Fibroblast of gingiva (primary cell): ENCODE results near the gene DLX1.
"Not testable (repeated sequence)": the region's sequence is repeated elsewhere in the genome, so short reads cannot be mapped to it uniquely, and the experiment has no call there.

Experiments
- DNase-seq: peaks from one replicate; pipeline ENCODE4 v3.0.0-alpha.2; 2011; ENCODE audit warnings: low read depth

The DLX1 gene

GRCh38 chr2:172085460-172086159 is at the start of gene DLX1:
DLX1 (plus strand) TSS chr2:172085507; CDS start chr2:172085678, 171 bp downstream.
- no peak for DNase-seq

DNA sequence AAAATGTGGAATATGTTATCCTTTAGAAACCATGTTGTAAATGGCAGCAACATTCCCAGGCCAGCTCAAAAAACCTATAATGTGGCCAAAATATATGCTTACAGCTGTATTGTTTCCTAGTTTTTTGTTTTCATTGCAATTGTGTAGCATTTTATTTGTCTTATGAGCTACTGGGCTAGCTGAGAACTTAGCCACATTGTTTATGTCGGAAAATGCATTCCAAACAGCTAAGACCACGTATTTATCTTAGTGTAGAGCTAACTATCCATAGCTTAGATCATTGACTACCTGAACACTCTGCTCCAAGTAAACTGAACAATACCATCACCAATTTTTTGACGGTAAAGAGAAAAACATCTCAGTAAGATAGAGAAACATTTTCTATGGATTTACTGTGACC is 47.2 kb upstream of the DLX1 start:
- DNase-seq = no peak

DNA sequence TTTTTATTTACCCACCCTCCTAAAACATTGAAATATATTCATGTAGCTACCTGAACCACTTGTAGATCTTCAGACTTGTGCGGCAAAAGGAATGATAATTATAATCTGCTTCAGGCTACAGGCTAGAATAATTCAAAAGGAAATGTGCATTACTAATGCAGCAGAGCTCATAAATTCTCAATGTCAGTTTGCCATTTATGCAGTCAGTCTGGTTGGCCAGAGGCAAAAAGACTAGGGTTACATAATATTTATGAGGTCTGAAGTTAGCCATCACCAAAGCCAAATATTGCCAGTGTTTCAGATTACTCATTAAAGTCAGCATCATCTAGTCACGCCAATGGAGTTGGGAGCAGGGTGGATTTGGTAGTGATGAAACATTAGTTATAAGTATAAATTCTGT is 46.7 kb upstream of the DLX1 start:
- peak; percentile 78 for DNase-seq

- no peak for DNase-seq
These were observed 46.1 kb upstream of the DLX1 start for GRCh38 chr2:172039011-172039704.

DNA sequence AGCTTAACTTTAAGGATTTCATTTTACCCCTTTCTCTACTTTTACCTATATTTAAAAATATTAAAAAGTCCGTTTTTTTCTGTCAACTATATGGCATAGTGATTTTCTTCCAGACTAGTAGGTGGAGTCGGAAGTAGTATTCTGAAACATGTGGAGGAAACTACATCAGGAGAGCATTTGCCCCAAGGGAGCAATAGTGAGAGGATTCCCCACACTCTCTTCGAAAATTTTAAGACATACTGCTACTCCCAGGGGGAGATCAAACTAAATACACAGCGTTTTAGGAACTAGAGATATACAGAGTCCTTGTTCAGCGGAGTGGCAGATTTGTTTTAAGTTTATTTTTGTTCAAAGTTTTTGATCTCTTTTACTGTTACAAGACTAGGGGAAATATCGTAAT is 45.0 kb upstream of the DLX1 start:
- DNase-seq = no peak

- no peak for DNase-seq
These were observed 39.1 kb upstream of the DLX1 start for GRCh38 chr2:172046080-172046678.

DNA sequence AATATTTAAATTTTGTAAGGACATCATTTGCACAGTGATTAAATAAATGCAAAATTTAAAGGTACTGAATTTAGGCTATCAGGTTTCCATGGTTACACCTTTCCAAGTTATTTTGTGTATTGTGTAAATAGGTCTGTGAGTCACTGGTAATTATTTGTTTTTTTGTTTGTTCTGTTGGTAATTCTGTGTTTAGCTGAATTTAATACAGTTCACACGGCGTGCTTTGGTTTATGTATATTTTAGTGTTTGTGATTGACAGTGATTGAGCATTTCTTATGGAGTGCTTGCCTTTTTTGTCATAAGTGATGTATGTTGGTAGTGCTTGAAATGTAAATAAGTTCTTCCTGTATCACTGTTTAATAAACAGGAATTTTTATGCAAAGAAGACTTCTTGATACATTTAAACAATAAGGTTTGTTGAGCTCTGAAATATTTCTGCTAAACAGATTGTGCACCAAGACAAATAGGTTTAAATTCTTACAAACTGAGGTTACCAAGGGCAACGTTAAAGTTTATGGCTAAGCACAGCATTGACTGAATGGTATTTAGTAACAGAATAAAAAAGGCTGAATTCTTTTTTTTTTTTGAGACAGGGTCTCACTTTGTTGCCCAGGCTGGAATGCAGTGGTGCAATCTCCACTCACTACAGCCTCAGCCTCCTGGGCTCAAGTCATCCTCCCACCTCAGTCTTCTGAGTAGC is 38.3 kb upstream of the DLX1 start:
- no peak for DNase-seq

DNA sequence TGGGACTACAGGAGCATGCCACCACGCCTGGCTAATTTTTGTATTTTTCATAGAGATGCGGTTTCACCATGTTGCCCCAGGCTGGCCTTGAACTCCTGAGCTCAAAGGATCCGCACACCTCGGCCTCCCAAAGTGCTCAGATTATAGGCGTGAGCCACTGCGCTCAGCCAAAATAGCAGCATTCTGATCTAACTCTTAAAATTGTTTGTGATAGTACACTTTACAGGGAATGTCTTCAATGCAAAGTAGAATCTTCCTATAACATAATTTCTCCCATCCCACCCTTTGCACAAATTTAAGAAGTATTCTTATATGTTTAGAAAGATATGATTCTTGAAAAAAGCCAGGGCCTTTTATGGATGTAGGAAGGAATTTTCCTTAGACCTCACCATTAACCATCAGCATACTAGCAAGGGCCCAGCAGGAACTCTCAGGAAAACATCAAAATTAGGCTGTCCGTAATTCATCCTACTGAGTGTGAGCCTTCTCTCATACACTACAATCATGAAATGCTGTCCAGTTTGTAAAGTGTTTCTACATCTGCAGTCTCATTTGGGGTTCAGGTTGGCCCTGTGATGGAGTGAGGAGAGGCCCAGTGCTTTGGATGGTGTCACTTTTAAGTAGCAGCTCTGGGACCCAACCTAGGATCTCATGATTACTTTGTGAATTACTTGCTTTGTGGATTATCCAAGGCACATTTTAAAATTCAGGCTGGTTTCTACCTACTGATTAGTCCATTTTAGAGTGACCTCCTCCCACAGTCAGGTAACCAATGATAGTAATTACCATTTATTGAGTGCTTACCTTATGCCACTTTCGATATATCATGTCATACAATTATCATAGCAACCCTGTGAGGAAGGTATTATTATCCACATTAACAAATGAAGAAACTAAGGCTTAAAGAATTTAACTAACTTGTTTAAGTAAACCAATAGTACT is 37.5 kb upstream of the DLX1 start:
- no peak for DNase-seq

GRCh38 chr2:172048508-172049503 is 36.5 kb upstream of the DLX1 start:
- DNase-seq = no peak

DNA sequence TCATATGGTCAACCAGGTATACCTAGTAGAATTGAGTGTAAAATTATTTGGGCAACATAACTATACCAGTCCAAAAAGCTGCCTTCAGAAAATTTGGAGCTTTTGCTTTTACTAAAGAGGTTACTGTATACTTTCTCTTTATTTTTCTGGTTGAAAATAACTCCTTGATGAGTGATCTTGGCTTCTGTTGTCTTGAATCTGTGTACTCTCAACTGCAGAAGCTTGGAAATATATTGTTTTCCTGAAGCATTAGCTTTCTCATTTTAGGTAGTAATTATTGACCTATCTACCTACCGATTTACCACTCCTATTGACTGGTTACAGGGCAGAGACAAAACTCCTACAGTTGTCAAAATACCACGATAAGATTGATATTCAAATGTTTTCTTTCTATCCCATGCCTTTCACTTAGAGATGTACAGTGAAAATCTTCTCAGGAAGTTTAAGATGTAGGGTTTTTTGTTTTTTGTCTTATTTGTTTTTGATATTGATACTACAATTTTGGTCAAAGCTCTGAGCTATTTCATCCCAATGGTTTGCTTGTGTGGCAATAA is 35.7 kb upstream of the DLX1 start:
- no peak for DNase-seq

GRCh38 chr2:172050479-172051125 is 34.7 kb upstream of the DLX1 start:
- no peak for DNase-seq

DNA sequence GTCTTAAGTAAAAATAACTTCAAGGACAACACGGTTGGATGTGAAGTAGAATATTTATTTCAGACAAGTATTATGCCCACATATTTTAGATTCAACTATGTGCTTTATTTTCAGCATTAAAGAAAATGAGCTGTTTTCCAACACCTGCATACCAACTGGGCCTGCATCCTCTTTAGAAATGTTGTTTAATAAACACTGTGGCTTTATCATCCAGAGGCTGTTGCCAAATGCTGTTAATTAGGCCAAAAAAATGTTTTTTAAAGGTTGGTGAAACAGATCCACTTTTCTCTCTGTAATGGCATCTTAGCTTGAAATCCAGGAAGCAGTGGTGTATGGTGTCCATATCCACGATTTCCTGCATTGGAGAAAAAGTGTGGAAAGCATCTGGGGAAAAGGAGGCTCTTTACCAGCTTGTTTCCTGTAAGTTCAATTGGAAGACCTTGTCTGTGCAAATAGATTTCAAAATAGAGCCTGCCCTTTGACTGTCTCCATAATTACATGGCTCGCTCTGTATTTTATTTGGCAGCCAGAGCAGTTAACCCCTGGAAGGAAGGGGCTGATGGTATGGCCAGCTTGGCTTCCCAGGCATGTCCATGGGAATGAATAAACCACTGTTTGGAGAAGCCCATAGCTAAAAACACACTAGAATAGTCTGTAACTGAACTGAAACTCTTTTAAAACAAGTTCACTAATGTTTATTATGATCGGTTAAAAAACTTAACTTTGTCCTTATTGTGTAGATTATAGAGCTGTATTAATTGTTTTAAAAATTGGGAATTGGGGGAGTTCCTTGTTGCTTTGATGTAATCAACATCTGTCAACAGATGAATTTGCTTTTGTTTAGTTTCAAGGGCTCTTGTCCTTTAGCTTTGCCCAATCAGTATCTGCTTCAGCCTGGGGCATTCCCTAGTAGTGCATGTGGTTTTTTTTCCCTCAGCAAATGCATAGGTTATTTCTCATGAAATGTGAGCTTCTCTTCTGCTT is 33.0 kb upstream of the DLX1 start:
- peak; percentile 78 for DNase-seq

GRCh38 chr2:172053486-172053885 is 31.8 kb upstream of the DLX1 start:
- DNase-seq = no peak

DNA sequence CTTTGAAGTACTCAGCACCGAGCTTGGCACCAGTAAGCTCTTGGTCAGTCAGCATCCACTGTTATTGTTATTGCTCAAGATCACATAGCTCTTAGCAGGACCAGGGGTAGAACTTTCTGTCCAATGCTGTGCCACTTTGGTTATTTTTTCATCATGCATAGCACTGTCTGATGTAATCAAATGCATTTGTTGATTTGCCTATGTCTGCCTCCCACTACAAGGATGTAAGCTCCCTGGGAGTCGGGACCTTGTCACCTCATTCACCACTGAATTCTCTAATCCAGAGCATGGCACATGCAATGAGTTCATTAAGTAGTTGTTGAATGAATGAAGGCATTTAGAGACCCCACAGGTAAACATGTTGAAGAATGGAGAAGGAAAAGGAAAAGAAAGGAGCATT is 29.0 kb upstream of the DLX1 start:
- DNase-seq = peak; percentile 18

- no peak for DNase-seq
These were observed 26.6 kb upstream of the DLX1 start for GRCh38 chr2:172058660-172059059.

GRCh38 chr2:172060118-172060517 is 25.2 kb upstream of the DLX1 start:
- DNase-seq = not testable (repeated sequence)

GRCh38 chr2:172062402-172063004 is 22.8 kb upstream of the DLX1 start:
- no peak for DNase-seq

DNA sequence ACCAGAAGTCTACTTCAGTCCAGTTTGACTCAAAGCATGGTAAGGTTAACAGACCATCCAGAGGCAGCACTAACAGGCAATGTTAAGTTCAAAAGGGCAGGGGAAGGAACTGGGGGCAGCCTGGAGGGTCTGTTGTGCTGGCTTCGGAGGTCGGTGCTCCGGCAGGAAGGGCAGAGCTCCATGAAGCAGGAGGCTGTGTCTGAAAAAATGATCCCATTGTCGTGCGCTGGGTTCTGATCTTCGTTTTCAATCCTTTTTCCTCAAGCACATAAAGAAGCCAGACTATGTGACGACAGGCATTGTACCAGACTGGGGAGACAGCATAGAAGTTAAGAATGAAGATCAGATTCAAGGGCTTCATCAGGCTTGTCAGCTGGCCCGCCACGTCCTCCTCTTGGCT is 21.9 kb upstream of the DLX1 start:
- no peak for DNase-seq
